GM12864 (cell line): ENCODE results near the gene AGR3.

Experiments used
- DNase-seq: peaks from one replicate; pipeline ENCODE4 v3.0.0-alpha.2; 2011; ENCODE audit warnings: low read depth
- H3K4me3 ChIP-seq: 2 replicates; pipeline ENCODE4 v1.5.1; 2011; ENCODE audit warnings: mild to moderate bottlenecking, low read depth, low read length, control low read depth
- CTCF ChIP-seq: IDR thresholded peaks from 2 replicates; pipeline ENCODE4 v1.5.1; 2011; ENCODE audit warnings: low read depth, mild to moderate bottlenecking, moderate library complexity, low read length, control low read depth, inconsistent platforms; ENCODE audit errors: missing control alignments

AGR3 gene

GRCh38 chr7:16891874-16892643 lies 10.3 kb upstream of the AGR3 start:
- no peak for TF ChIP-seq CTCF
- DNase-seq: no peak
- no peak overlapping the region for H3K4me3 ChIP-seq

- peak; percentile 31 for TF ChIP-seq CTCF
- H3K4me3 ChIP-seq: no peak overlapping the region
- no peak for DNase-seq
Observed at GRCh38 chr7:16891338-16891737, 9.6 kb upstream of the AGR3 start.

- no peak for DNase-seq
- TF ChIP-seq CTCF: no peak
- H3K4me3 ChIP-seq: no peak overlapping the region
Observed at GRCh38 chr7:16889851-16890415, 8.2 kb upstream of the AGR3 start.

GRCh38 chr7:16889305-16889704 lies 7.5 kb upstream of the AGR3 start:
- TF ChIP-seq CTCF: no peak
- no peak for DNase-seq
- H3K4me3 ChIP-seq: no peak overlapping the region

- no peak overlapping the region for H3K4me3 ChIP-seq
- no peak for DNase-seq
- no peak for TF ChIP-seq CTCF
Observed at GRCh38 chr7:16883918-16884317, 2.1 kb upstream of the AGR3 start.

- DNase-seq: no peak
- no peak overlapping the region for H3K4me3 ChIP-seq
Observed at GRCh38 chr7:16880554-16880953, 1.2 kb downstream of the AGR3 start.

More at GRCh38 chr7:16880554-16880953, 1.2 kb downstream of the AGR3 start:
- no peak for TF ChIP-seq CTCF
